Stimulated activated CD8-positive, alpha-beta memory T cell treated with anti-CD3 and anti-CD28 coated beads, Interleukin-15, amount 100 ng/mL, for 1 hour (primary cell): ENCODE results near the gene MVB12B.
"Not testable (repeated sequence)": the region's sequence is repeated elsewhere in the genome, so short reads cannot be mapped to it uniquely, and the experiment has no call there.

Experiments used
- DNase-seq: peaks from one replicate; pipeline ENCODE4 v3.0.0-alpha.2; 2020; ENCODE audit warnings: low read depth

Gene MVB12B

DNA sequence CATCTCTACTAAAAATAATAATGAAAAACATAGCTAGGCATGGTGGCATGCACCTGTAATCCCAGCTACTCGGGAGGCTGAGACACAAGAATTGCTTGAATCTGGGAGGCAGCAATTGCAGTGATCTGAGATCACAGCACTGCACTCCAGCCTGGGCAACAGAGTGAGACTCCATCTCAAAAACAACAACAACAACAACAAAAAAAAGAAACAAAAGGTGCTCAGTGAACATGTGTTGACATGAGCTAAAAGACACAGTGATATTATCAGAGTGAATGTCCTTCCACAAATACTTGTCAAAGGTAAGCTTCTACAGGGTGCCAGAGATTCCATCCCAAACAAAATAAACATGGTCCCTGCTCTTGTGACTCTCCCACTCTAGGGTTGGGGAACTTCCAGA, 211.9 kb downstream of the MVB12B start:
- no peak for DNase-seq

DNA sequence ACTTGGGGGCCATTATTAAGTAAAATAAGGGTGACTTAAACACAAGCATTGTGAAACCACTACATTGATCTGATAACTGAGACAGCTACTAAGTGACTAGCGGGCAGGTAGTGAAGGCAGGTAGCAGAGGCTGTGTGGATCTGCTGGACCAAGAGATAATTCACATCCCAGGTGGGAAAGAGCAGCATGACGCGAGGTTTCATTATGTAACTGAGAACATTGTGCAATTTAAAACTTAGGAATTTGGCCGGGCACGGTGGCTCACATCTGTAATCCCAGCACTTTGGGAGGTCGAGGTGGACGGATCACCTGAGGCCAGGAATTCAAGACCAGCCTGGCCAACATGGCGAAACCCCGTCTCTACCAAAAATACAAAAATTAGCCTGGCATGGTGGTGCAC, 213.8 kb downstream of the MVB12B start:
- DNase-seq = not testable (repeated sequence)

DNA sequence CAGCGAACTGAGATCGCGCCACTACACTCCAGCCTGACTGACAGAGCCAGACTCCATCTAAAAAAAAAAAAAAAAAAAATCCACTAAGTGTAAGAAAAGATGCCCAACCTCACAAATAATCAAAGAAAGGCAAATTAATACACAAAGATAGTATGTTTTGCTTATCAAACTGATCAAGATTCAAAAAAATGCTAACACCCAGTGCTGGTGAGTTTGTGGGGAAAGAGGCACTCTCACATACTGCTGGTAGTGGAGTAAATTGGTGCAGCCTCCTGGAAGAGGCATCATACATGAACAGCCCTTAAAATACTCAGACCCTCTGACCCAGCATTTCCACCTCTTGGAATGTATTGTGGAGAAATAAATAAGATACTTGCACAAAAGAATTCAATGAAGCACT, 216.9 kb downstream of the MVB12B start:
- DNase-seq = no peak

DNA sequence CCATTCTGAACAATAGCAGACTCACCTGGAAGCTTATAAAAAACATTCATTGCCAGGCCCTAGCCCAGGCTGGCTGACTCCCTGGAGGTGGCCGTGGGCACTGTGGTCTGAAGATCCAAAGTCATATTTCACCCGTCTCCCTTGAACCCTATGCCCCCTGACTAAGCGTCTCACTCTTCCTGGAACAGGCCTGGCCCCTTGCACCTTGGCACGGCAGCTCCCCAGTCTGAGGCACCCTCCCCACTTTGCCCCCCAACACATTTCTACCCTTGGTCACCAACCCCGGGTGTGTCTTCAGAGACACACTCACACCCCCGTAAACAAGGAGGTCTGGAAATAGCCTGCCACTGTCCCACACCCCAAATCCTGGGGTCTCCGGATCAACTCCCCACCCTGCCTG, 218.5 kb downstream of the MVB12B start:
- DNase-seq = no peak

DNA sequence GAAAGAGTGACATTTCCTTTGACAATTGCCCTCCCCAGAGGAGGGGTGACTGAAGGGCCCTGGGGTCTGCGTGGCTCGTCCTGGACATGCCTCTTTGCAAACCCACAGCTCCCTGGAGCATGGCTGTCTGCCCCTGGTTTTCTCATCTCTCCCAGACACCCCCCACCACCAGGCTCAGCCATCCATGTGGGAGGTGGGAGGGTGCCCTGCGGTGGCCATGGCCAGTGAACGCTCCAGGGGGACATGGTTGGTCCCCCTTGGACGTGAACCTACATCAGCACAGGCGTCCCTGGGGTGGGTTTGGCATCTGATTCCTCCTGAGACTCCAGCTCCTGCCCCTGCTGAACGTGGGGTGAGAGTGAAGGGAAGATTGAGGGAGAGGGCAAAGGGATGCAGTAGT, 219.4 kb downstream of the MVB12B start:
- no peak for DNase-seq

DNA sequence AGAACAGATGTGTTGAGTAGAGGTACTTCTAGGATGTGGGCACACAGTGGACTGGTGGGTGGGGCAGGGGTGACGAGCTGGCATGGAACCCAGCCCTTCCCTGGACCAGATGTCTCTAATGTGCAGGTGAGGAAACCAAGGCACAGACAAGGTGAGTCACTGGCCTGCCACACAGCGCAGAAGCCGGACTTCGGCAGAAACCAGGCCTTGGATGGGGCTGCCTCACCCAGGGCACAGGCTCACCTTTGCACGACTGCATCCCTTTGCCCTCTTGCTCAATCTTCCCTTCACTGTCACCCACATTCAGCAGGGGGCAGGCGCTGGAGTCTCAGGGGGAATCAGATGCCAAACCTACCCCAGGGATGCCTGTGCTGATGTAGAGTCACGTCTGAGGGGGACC, 221.7 kb downstream of the MVB12B start:
- no peak for DNase-seq

DNA sequence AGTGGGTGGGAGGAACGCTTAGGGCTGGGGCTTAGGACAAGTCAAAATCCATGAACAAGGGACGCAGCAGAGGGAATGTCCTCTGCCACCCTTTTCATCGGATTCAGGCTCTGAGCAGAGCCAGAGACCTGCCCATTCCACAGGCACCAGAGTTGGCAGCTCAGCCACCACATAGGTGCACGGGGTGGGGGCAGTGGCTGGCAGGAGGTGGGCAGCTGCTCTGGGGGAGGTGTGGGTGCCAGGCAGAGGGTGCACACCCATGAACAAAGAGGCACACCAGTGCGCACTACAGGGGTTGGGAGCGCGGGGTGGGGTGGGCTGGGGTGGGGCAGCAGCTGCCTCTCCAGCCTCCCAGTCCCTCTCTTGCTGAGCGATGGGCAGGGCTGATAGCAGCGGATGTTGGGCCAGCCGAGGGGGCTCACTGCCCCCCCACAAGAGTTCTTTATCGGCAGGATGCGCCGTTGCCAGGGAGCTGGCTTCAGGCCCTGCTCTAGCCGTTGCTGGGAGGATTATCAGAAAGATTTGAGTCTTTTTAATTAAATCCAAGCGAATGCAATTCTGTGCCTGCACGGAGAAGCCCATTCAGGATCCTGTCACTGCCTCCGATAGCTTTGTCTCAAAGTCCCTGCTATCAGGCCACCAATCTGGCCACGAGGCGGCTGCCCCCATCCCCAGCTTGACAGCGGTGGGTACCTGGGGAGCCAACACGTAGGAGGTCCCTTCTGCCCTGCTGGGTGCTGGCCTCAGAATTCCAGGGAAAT, 222.8 kb downstream of the MVB12B start:
- no peak for DNase-seq

DNA sequence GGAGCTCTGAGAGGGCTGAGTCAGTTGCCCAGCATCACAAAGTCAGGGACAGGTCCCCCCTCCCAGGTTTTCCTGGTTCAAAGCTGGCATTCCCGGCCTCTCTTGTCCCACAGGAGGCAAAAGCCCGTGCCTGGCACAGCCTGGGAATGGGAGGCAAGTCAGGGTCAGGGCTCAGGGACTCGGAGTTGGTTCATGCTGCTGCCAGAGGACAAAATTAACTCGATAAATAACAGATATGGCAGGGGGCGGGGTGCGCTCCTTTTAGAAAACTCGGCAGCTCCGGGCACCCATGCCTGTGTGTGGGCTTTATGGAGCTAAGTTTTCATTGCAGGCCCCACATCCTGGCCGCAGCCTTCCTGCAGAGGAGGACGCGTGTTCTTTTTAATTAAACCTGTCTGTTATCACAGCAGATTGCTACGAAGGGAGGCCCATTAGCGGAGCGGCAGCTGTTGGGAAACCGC, 224.3 kb downstream of the MVB12B start:
- no peak for DNase-seq

DNA sequence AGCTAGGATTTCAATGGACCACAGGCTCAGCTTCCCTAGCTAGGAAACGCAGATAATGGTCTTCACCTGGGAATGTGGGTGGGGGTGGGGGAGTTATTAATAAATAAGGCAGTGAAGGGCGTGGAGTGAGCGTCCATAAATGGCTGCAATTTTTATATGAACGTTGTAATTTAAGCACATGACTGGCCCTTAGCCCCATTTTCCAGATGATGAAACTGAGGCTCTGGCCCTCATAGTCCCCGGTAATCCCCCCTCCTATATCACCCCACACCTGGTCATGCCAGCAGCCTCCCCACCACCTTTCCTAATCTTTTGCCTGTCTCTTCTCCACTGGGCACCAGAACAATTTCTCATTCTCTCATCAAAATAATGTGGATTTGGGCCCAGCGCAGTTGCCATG, 225.2 kb downstream of the MVB12B start:
- no peak for DNase-seq

DNA sequence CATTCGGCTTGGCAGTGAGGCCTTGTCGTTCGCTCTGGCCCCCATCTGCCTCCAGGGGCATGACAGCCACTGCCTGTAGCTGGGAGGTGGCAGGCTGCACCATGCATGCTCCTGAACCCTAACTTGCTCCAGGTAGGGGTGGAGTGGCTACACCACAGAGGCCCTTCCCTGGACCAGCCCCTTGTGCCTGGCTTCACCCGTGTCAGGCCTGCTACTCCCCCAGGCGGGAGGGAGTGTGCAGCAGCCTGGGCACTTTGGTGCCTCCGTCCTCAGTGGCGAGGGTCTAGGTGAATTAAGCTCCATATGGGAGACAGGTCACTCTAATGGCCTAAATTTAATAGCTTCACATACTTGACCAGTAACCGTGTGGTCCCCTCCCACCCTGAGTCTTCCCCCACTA, 227.7 kb downstream of the MVB12B start:
- no peak for DNase-seq

DNA sequence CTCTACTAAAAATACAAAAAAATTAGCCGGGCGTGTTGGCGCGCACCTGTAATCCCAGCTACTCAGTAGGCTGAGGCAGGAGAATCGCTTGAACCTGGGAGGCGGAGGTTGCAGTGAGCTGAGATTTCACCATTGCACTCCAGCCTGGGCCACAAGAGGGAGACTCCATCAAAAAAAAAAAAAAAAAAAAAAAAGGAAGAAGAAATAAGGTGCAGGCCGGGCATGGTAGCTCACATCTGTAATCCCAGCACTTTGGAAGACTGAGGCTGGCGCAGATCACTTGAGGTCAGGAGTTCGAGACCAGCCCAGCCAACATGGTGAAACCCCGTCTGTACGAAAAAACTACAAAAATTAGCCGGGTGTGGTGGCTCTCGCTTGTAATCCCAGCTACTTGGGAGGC, 228.8 kb downstream of the MVB12B start:
- DNase-seq = not testable (repeated sequence)
